Progenitor cell of endocrine pancreas (in vitro differentiated cells): ENCODE measurements around the gene CREB3L1. TPM values are rescaled to one million over a fixed set of nuclear protein-coding genes. Genes with fewer than 3 reads are reported as not detected.
A peak's percentile ranks its signal among the peaks of the same experiment; 100 is the strongest.
"Not testable (repeated sequence)": the region's sequence is repeated elsewhere in the genome, so short reads cannot be mapped to it uniquely, and the experiment has no call there.

ENCODE experiments used
- DNase-seq: peaks from one replicate; pipeline ENCODE4 v3.0.0; 2021; ENCODE audit warnings: low spot score; ENCODE audit not compliant: unreplicated experiment
- H3K27ac Mint-ChIP-seq: 2 replicates; pipeline ENCODE4 v1.8.0; 2021; ENCODE audit warnings: mild to moderate bottlenecking, moderate library complexity, mixed read lengths
- H3K27me3 Mint-ChIP-seq: 2 replicates; pipeline ENCODE4 v1.8.0; 2021; ENCODE audit warnings: mixed read lengths
- H3K36me3 Mint-ChIP-seq: 2 replicates; pipeline ENCODE4 v1.8.0; 2022; ENCODE audit warnings: mixed read lengths; ENCODE audit not compliant: insufficient read depth
- H3K4me1 Mint-ChIP-seq: 2 replicates; pipeline ENCODE4 v1.8.0; 2021; ENCODE audit warnings: low read depth, mixed read lengths
- H3K4me3 Mint-ChIP-seq: 2 replicates; pipeline ENCODE4 v1.8.0; 2021; ENCODE audit warnings: low read depth, mild to moderate bottlenecking, moderate library complexity, mixed read lengths
- H3K9me3 Mint-ChIP-seq: 2 replicates; pipeline ENCODE4 v1.8.0; 2021; ENCODE audit warnings: low read depth, mixed read lengths
- CTCF ChIP-seq: fragments of 200-600 bp; sonication (generic); IDR thresholded peaks from one replicate; pipeline ENCODE4 v1.5.0; 2021; ENCODE audit warnings: antibody characterized with exemption, mild to moderate bottlenecking; ENCODE audit not compliant: unreplicated experiment
- total RNA-seq: library from RNA; stranded (reverse); gene quantifications from 2 replicates; pipeline ENCODE4 v1.2.1, GENCODE V29; 2021

The CREB3L1 gene
- total RNA-seq, 1 donor from 2014 or later: 9.6 TPM

GRCh38 chr11:46296528-46297448, 19.3 kb downstream of the CREB3L1 start:
- H3K27ac Mint-ChIP-seq: peak overlapping the region; percentile 96
- H3K27me3 Mint-ChIP-seq: peaks cover 3% of the 10 kb centered on the region
- H3K4me1 Mint-ChIP-seq: peaks cover 18% of the 10 kb centered on the region
- peak; percentile 79 for TF ChIP-seq CTCF
- no peaks in the 10 kb centered on the region for H3K36me3 Mint-ChIP-seq
- H3K4me3 Mint-ChIP-seq: peak overlapping the region; percentile 79
- no peaks in the 10 kb centered on the region for H3K9me3 Mint-ChIP-seq
- peak; percentile 86 for DNase-seq

DNA sequence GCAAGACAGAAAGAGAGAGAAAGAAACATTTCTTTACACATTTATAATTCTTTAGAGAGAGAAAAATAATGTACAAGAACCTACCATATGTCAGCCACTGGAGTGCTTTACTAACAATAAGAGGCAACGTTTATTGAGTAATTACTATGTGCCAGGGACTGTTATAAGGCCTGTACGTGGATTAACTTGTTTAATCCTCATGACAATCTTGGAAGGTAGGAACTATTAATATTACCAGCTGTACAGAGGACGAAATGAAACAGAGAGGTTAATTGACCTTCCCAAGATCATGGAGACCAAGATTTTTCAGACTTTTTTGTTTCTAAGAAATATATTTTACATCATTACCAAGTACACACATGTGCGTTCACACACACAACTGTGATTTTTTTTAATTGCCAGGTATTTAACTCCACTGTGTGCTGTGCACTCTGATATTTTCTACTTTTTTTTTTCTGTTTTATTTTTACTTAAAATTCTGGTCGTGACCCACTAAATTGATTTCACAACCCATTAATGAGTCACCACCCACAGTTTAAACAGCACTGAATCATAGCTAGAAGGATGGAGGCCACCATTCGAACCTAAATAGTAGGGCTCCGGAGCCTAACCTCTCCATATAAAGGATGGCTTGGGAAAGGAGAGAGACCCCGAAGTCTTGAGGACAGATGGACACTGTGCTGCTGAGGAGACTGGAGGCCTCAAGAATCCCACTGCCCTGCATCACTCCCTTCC, 21.4 kb downstream of the CREB3L1 start:
- Mint-ChIP-seq H3K9me3 (no peaks in the 10 kb centered on the region), H3K4me1 (peaks cover 18% of the 10 kb centered on the region), H3K27ac (no peak overlapping the region), H3K27me3 (no peaks in the 10 kb centered on the region), H3K4me3 (no peak overlapping the region), H3K36me3 (no peaks in the 10 kb centered on the region)
- no peak for DNase-seq
- TF ChIP-seq CTCF: no peak

DNA sequence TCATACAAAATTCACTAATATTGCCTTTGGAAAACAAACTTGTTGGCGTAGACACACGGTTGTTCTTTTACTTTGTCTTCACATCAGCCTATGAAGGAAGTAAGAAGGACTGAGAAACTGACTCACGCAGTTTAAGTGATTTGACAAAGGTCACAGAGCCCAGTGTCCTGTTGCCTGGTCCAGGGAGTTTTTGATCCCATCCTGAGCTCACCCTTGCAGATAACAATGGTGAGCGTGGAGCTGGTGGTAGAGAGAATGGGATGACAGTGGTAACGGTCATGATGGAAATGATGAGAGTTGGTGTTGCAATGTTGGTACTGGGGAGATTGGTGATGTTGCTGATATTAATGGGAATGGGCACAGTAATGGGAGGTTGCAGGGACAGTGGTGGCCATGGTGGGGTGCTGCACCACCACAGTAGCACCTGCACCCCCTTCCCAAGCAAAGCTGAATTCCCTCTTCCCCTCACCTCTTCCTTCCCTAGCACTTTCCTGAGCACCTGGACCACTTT, 22.0 kb downstream of the CREB3L1 start:
- no peak overlapping the region for H3K4me3 Mint-ChIP-seq
- no peaks in the 10 kb centered on the region for H3K27me3 Mint-ChIP-seq
- TF ChIP-seq CTCF: no peak
- no peak for DNase-seq
- H3K36me3 Mint-ChIP-seq: no peaks in the 10 kb centered on the region
- H3K27ac Mint-ChIP-seq: no peak overlapping the region
- no peaks in the 10 kb centered on the region for H3K9me3 Mint-ChIP-seq
- H3K4me1 Mint-ChIP-seq: peaks cover 18% of the 10 kb centered on the region

GRCh38 chr11:46300270-46300669, 22.8 kb downstream of the CREB3L1 start:
- Mint-ChIP-seq H3K36me3 (no peaks in the 10 kb centered on the region), H3K4me3 (no peak overlapping the region)
- TF ChIP-seq CTCF: no peak

GRCh38 chr11:46302866-46303265, 25.4 kb downstream of the CREB3L1 start:
- Mint-ChIP-seq H3K4me1 (peaks cover 9% of the 10 kb centered on the region), H3K4me3 (no peak overlapping the region), H3K36me3 (no peaks in the 10 kb centered on the region), H3K27me3 (no peaks in the 10 kb centered on the region), H3K27ac (no peak overlapping the region), H3K9me3 (no peaks in the 10 kb centered on the region)
- TF ChIP-seq CTCF: no peak
- DNase-seq: no peak

More at GRCh38 chr11:46300270-46300669, 22.8 kb downstream of the CREB3L1 start:
- Mint-ChIP-seq H3K9me3 (no peaks in the 10 kb centered on the region), H3K27ac (no peak overlapping the region), H3K4me1 (peaks cover 15% of the 10 kb centered on the region), H3K27me3 (no peaks in the 10 kb centered on the region)
- DNase-seq: no peak

DNA sequence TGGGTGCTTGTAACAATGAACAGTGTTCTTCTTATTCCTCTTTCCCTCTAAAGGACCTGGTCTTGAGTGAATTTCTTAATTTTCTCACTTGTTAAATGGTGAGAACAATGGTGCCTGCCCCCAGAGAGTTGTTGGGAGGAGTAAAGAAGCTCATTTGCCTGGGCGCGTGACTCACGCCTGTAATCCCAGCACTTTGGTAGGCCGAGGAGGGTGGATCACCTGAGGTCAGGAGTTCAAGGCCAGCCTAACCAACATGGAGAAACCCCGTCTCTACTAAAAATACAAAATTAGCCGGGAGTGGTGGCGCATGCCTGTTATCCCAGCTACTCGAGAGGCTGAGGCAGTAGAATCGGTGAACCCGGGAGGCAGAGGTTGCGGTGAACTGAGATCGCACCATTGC, 26.6 kb downstream of the CREB3L1 start:
- H3K9me3 Mint-ChIP-seq, DNase-seq, H3K27ac Mint-ChIP-seq, H3K4me3 Mint-ChIP-seq, H3K36me3 Mint-ChIP-seq, H3K4me1 Mint-ChIP-seq, H3K27me3 Mint-ChIP-seq: not testable (repeated sequence)
